ENCODE results near the gene ATP6AP1.

DNA sequence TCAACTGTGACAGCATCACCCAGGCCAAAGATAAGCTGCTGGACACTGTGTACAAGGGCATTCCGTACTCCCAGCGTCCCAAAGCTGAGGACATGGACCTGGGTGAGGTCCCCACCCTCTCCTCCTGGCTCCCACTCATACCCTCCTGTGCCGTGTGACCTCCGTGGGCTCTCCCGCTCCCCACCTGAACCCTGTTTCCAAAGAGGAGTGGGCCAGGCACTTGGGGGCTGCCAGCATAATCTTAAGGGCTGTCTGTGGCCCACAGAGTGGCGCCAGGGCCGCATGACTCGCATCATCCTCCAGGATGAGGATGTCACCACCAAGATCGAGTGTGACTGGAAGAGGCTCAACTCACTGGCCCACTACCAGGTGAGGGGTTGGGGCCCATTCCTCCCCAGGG, 40.6 kb downstream of the ATP6AP1 start:
- TF ChIP-seq, protein P1, sequence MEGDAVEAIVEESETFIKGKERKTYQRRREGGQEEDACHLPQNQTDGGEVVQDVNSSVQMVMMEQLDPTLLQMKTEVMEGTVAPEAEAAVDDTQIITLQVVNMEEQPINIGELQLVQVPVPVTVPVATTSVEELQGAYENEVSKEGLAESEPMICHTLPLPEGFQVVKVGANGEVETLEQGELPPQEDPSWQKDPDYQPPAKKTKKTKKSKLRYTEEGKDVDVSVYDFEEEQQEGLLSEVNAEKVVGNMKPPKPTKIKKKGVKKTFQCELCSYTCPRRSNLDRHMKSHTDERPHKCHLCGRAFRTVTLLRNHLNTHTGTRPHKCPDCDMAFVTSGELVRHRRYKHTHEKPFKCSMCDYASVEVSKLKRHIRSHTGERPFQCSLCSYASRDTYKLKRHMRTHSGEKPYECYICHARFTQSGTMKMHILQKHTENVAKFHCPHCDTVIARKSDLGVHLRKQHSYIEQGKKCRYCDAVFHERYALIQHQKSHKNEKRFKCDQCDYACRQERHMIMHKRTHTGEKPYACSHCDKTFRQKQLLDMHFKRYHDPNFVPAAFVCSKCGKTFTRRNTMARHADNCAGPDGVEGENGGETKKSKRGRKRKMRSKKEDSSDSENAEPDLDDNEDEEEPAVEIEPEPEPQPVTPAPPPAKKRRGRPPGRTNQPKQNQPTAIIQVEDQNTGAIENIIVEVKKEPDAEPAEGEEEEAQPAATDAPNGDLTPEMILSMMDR (IDR thresholded peaks at IDR 0.05) = no peak
- TF ChIP-seq POLR2A (IDR thresholded peaks at IDR 0.05) = no peak
